ENCODE results near the gene ZNF507.

The ZNF507 gene

DNA sequence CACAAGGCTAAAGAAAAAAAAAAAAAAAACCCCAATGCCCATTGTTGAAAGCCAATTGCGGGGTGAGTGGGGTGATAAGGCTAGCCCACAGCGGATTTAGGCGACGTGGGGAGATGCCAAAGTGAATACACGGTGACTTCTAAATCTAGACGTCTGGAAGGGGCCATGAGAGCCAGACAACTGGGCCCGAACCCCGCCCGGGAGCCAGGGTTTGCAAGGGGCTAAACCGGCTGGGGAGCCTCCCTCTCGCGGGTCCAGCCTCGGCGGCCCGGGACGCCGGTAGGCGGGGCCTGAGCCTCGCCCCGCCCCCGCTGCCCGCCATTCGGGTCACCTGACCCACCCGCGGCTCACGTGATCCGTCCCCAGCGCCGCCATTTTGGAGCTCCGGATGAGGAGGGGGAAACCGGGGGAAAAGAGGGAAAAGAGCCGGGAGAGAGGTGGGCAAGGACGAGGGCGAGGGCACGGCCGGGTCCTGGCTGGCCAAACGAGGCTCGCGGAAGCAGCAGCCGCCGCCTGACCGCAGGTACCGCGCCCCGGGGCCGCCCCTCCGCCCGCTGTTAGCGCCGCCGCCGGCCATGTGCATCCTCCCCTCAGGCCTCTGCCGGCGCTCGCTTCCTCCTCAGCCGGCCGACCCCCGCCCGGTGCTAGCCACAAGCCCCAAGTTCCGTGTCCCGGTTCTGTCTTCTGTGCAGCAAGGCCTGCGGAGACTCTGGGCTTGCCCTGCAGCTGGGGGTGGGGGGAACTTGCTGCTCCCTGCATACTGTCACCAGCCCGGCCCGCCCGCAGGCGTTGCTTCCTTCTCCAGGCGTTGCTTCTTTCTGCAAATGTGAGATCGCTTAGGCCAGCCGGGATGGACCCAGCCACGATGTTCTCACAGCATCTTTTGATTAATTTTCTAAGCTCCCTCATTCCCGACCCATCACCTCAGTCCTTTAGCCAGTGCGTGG is at the start of gene ZNF507:
ZNF507 (plus strand) TSS at position 350 of the 947 bp plus-strand sequence. CDS start 7,221 bp downstream, outside the sequence.
- peak; percentile 90 for DNase-seq

- no peak for DNase-seq
These were observed 48.7 kb upstream of the ZNF507 start for GRCh38 chr19:32296694-32297093.

GRCh38 chr19:32302778-32303177 is 42.6 kb upstream of the ZNF507 start:
- no peak for DNase-seq

GRCh38 chr19:32303193-32303592 is 42.2 kb upstream of the ZNF507 start:
- DNase-seq = no peak

- no peak for DNase-seq
These were observed 37.8 kb upstream of the ZNF507 start for GRCh38 chr19:32307591-32307990.

- no peak for DNase-seq
These were observed 36.9 kb upstream of the ZNF507 start for GRCh38 chr19:32308431-32309077.

DNA sequence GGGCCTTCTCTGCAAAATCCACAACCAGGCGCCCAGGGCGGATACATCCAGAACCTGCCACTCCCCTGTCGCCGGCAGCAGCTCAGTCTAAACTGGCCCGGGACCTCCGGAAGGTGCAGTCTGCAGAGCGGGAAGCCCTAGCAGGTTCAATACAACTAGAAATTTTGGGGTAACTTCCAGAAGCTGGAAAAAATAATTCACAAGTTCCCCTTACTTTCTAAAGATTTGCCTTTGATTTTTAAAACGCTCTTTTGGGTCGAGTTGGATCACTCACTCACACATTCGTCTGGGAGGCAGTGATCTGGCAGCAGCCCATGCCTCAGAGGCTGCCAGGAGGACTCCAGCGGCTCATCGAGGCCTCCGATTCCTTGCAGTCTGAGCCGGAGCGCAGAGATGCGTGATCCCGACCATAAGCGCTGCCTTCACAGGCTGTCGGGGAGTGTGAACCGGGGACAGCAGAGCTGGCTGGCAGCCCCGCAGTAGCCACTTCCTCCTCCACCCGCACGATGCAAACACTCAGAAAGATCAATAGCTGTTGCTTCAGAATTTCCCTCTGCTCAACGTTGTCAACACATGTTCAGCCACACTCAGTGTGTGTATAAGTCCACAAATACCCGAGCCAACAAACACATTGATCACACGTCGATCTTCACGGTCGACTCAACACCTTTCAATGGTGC is 35.6 kb upstream of the ZNF507 start:
- DNase-seq = no peak

- DNase-seq = no peak
These were observed 34.0 kb upstream of the ZNF507 start for GRCh38 chr19:32311371-32311770.

- no peak for DNase-seq
These were observed 31.7 kb upstream of the ZNF507 start for GRCh38 chr19:32313569-32314265.

DNA sequence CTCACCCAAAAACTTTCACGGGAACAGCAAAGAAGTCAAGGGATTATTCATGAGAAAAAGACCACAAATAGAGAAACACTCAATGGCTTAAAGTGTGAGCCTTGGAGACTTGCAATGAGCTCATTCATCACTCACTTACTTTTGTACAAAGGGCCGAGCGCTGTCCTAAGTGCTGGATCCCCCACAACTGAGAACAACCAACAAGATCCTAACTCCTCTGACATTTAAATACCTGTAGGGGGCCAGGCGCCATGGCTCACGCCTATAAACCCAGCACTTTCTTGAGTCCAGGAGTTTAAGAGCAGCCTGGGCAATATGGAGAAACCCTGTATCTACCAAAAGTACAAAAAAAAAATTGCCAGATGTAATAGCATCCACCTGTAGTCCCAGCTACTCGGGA is 29.4 kb upstream of the ZNF507 start:
- DNase-seq = no peak

DNA sequence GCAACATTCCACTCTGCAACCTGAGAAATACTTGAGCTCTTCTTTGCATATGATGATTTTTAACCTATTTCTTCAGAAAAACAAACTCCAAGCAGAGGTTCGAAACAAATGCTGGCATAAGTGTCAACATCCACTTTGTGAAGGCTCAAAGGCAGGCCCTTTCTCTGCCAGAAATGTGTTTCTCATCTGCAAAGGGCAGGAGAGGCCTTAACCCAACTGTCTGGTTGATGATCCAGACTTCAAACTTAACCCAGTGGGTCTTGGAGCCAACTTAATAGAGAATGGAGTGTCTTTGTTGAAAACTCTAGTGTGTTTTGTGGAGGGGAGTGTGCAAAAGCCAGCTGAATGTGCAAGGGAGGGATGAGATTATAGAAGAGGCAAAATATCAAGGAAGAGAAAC is 28.3 kb upstream of the ZNF507 start:
- DNase-seq = no peak

DNA sequence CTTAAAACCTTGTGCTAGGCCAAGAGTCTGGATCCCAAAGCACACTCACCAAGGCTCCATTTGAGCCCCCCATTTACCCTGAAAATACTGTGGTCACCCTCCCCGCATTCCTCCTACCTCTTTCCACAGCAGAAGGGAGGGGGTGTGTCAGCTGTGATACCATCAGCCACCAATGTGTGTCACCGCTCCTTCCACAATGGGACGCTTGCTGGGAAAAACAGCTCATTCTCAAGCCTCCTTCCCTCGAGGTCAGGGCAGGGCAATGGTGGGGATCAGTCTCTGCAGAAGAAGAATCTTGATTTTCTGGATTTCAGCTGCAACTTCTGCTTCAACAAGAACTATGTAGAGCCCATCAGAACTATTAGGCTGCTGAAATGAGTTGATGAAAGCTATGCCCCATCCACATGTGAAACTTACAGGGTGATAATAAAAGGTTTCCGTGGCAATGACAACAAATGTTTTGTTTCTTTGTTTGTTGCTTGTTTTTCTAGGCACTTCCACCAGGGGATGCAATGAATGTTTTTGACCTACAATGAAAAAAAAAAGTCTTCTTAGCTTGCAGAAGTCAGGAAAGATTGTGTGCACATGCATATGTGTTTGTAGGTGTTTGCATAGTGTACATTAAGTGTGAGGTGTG is 26.4 kb upstream of the ZNF507 start:
- no peak for DNase-seq

- DNase-seq = no peak
These were observed 22.9 kb upstream of the ZNF507 start for GRCh38 chr19:32322541-32322940.

- no peak for DNase-seq
These were observed 20.7 kb upstream of the ZNF507 start for GRCh38 chr19:32324631-32325285.

GRCh38 chr19:32330213-32330857 is 15.1 kb upstream of the ZNF507 start:
- DNase-seq = peak; percentile 43

DNA sequence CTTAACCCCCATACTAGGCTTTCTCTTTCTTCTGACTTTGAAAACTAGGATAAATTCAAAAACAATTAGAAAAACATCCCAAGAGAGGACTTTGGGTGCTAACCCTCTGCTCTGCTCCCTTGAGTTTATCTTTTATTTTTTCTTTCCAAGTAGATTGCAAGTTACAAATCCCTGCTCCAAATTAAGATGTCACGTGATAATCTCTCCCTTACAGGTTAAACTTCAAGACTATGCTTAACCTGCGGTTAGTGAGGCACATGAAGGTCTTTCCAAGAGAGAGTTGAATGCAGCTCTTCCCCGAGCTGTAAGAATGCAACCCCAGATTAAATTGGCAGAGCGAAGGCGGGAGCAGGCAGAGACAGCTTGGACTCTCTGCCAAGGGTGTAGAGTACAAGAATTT is 12.2 kb upstream of the ZNF507 start:
- DNase-seq = no peak

GRCh38 chr19:32336259-32337083 is 8.9 kb upstream of the ZNF507 start:
- no peak for DNase-seq

GRCh38 chr19:32337084-32337808 is 8.2 kb upstream of the ZNF507 start:
- no peak for DNase-seq

DNA sequence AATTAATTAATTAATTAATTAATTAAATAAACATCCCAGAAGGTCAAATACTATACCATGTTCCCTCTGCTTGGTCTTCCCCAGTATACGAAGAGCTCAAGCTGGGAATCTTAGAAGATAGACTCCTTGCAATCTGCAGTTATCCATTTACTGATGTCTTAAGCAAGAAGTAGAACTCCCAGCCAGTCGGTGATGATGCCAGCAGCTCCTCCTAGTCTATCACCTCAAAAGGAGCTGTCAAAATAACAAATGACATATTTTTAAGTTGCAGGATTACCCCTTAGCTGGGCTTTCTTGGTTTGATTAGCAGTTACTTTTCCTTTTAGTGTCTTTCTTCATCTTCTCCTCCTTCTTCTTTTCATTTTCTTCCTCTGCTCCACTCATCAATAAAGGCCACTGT is 6.0 kb upstream of the ZNF507 start:
- no peak for DNase-seq
